Measurements from ENCODE around the gene PLCG2. TPM values are rescaled to one million over a fixed set of nuclear protein-coding genes. Genes with fewer than 3 reads are reported as not detected.
A peak's percentile ranks its signal among the peaks of the same experiment; 100 is the strongest.
"Not testable (repeated sequence)": the region's sequence is repeated elsewhere in the genome, so short reads cannot be mapped to it uniquely, and the experiment has no call there.

The PLCG2 gene
- total RNA-seq, 2 experiments from 2014 or later: 10.1 to 11.1 TPM

DNA sequence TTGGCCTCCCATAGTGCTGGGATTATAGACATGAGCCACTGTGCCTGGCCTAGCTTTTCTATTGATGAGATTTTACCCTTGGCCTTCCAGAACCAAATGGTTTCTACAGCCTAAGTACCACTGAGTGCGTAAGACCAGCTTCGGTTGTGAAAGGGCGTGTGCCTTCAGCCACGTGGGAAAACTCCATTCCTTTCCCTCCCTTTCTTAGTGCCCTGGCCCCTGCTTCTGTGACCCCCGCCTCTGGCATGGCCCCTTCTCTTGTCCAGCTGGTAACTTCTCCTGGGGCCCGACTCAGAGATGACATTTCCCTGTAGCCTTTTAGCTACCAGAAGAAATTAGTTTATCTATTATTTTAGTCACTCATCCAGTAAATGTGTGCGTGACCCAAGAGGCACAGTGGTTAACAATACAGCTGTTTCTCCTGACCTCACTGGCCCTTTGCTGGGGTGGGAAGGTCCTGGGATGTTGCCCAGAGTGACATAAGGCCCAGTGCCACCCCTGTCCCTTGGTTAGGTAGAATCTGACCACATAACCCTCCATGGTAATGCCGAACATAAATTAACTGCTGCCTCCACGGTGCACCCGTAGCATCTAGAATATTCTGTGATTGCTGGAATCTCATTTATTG, 97.3 kb downstream of the PLCG2 start:
- Mint-ChIP-seq H3K27me3 (ENCODE audit: low read depth) (no peaks in the 10 kb centered on the region), H3K4me1 (ENCODE audit: low read depth) (peaks cover 17% of the 10 kb centered on the region), H3K27ac (no peak overlapping the region), H3K4me3 (no peak overlapping the region), H3K9me3 (ENCODE audit: insufficient read depth) (no peaks in the 10 kb centered on the region), H3K36me3 (ENCODE audit: low read depth) (no peaks in the 10 kb centered on the region)
- ChIA-PET CTCF (interaction anchor here (0.7 to 4.6 kb wide), 5 partner anchors 10 to 734 kb away, joined by 3 to 41 read pairs (median 13); no protein-coding TSS in a partner anchor), POLR2A (no interaction called here)
- DNase-seq (no peak), ATAC-seq (no peak)

DNA sequence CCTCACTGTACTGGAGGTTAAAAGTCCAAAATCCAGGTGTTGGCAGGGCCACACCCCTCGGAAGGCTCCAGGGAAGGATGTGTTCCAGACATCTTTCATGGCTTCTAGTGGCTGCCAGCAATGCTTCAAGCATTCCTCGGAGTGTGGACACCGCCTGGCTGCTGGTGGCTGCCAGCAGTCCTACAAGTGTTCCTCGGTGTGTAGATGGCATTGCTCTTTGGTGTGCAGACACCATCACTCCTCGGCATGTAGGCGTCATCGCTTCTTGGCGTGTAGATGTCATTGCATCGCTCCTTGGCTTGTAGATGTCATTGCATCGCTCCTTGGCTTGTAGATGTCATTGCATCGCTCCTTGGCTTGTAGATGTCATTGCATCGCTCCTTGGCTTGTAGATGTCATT, 98.4 kb downstream of the PLCG2 start:
- H3K9me3 Mint-ChIP-seq (ENCODE audit: insufficient read depth); H3K36me3 Mint-ChIP-seq (ENCODE audit: low read depth); POLR2A ChIA-PET; H3K4me3 Mint-ChIP-seq; CTCF ChIA-PET; ATAC-seq; H3K27me3 Mint-ChIP-seq (ENCODE audit: low read depth); DNase-seq; H3K27ac Mint-ChIP-seq: not testable (repeated sequence)
- H3K4me1 Mint-ChIP-seq (ENCODE audit: low read depth): peaks cover 13% of the 10 kb centered on the region

DNA sequence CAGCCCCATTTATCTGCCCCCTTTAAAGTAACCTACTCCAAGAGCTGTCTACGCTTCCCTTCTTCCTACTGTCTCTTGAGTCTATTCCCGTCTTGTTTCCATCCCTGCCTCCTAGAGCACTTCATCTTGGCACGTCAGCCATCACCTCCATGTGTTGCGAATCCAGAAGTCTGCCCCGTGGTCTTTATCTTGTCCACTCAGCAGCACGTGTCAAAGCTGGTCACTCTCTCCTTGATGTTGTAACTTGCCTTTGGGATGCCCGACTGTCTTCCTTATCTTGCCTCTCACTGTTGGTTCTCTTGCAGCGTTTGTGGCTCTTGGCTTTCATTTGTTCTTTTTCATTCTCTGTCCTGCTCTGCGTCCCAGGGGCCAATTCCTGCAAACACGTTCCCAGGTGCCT, 99.4 kb downstream of the PLCG2 start:
- Mint-ChIP-seq H3K36me3 (ENCODE audit: low read depth) (no peaks in the 10 kb centered on the region), H3K4me3 (no peak overlapping the region), H3K9me3 (ENCODE audit: insufficient read depth) (no peaks in the 10 kb centered on the region), H3K4me1 (ENCODE audit: low read depth) (peaks cover 3% of the 10 kb centered on the region), H3K27me3 (ENCODE audit: low read depth) (no peaks in the 10 kb centered on the region), H3K27ac (no peak overlapping the region)
- DNase-seq: no peak
- ChIA-PET CTCF (interaction anchor here (0.9 kb wide), 1 partner anchor 11 kb away, joined by 3 read pairs; no protein-coding TSS in a partner anchor), POLR2A (no interaction called here)
- ATAC-seq: no peak

DNA sequence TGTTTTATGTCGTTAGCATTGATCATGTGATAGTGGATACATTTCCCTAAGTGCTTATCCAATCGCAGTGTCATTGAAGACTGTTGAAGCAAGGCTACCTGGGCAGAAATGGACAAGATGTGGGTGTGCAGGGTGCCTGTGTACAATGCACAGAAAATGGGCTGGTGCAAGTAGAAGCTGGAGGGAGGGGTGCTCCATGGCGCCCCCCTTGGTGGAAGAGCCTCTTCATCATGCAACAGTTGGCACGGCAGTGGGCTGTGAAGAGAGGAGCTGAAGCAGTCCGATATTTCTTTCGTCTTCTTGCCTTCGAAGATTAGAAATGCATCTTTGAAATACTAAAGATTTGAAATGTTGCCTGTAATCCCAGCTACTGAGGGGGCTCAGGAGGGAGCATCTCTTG, 100.5 kb downstream of the PLCG2 start:
- ATAC-seq (no peak), DNase-seq (no peak)
- CTCF ChIA-PET: interaction anchor here (1.0 to 1.2 kb wide), 2 partner anchors 9 to 19 kb away, joined by 3 to 5 read pairs; no protein-coding TSS in a partner anchor

DNA sequence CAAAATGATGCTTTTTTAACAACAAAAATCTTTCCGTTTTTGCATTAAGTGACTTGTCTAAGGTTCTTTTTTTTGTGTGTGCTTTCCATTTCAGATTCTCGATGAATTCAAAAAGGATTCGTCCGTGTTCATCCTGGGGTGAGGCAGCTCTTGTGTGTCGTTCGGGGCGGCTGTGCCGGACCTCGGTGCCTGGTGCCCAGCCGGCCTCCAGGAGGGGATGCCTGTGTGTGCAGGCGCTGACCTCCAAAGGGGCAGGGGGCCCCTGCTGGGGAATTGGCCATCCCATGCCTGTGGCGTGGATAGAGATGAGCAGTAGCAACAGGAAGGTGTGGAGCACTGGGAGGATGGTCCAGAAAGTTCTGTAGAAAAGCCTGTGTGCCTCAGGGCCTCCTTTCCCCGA, 101.7 kb downstream of the PLCG2 start:
- Mint-ChIP-seq H3K4me1 (ENCODE audit: low read depth) (no peaks in the 10 kb centered on the region), H3K27ac (no peak overlapping the region), H3K9me3 (ENCODE audit: insufficient read depth) (no peaks in the 10 kb centered on the region), H3K27me3 (ENCODE audit: low read depth) (no peaks in the 10 kb centered on the region), H3K36me3 (ENCODE audit: low read depth) (no peaks in the 10 kb centered on the region), H3K4me3 (no peak overlapping the region)
- POLR2A ChIA-PET: no interaction called here
- no peak for ATAC-seq
- CTCF ChIA-PET: no interaction called here
- no peak for DNase-seq

More for the DNA sequence above, 100.5 kb downstream of the PLCG2 start:
- no peaks in the 10 kb centered on the region for H3K4me1 Mint-ChIP-seq (ENCODE audit: low read depth)
- no peaks in the 10 kb centered on the region for H3K36me3 Mint-ChIP-seq (ENCODE audit: low read depth)
- POLR2A ChIA-PET: no interaction called here
- H3K4me3 Mint-ChIP-seq: no peak overlapping the region
- no peak overlapping the region for H3K27ac Mint-ChIP-seq
- H3K27me3 Mint-ChIP-seq (ENCODE audit: low read depth): no peaks in the 10 kb centered on the region
- H3K9me3 Mint-ChIP-seq (ENCODE audit: insufficient read depth): no peaks in the 10 kb centered on the region

DNA sequence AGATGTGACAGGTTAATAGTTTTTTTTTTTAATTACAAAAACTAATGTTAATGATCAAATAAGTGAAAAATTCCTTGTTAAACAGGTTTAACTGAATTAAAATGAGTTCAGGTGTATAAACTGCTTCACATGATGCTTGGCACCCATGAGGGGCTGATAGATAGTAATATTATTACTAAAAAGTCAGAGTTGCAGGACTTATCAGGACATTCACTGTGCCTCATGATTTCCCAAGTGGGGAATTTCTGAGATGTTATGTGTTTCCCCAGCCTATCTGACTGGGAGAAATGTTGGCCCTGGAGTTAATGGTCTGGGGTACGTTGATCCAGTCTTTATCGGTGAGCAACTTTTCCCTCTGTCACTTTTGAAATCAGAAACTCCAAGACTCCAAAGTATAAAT, 102.1 kb downstream of the PLCG2 start:
- Mint-ChIP-seq H3K27ac (no peak overlapping the region), H3K9me3 (ENCODE audit: insufficient read depth) (no peaks in the 10 kb centered on the region), H3K27me3 (ENCODE audit: low read depth) (no peaks in the 10 kb centered on the region), H3K4me3 (no peak overlapping the region), H3K36me3 (ENCODE audit: low read depth) (no peaks in the 10 kb centered on the region), H3K4me1 (ENCODE audit: low read depth) (no peaks in the 10 kb centered on the region)
- POLR2A ChIA-PET: no interaction called here
- no peak for ATAC-seq
- CTCF ChIA-PET: no interaction called here
- no peak for DNase-seq

DNA sequence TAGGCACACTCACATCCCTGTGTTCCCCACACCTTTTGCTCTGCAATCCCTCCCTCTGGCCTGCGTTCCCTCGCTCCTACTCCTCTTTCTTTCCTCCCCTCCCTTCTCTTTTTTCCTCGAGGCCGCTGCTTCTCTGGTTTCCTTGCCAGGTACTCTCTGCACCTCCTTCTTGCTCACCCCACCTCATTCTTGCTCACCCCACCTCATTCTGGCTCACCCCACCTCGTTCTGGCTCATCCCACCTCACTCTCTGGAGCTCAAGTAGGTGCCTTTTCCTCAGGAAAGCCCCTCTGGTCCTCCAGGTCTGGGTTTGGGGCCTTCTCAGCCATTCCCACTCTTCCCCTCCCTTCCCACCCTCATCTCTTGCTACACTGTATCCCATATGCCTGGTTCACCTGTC, 103.5 kb downstream of the PLCG2 start:
- Mint-ChIP-seq H3K4me3 (no peak overlapping the region), H3K27me3 (ENCODE audit: low read depth) (no peaks in the 10 kb centered on the region), H3K36me3 (ENCODE audit: low read depth) (no peaks in the 10 kb centered on the region), H3K27ac (no peak overlapping the region), H3K4me1 (ENCODE audit: low read depth) (no peaks in the 10 kb centered on the region), H3K9me3 (ENCODE audit: insufficient read depth) (no peaks in the 10 kb centered on the region)
- ATAC-seq (no peak), DNase-seq (no peak)
- ChIA-PET CTCF (interaction anchor here (0.9 kb wide), 1 partner anchor 9 kb away, joined by 4 read pairs; no protein-coding TSS in a partner anchor), POLR2A (interaction anchor here (1.5 kb wide), 1 partner anchor 9 kb away, joined by 4 read pairs; no protein-coding TSS in a partner anchor)

DNA sequence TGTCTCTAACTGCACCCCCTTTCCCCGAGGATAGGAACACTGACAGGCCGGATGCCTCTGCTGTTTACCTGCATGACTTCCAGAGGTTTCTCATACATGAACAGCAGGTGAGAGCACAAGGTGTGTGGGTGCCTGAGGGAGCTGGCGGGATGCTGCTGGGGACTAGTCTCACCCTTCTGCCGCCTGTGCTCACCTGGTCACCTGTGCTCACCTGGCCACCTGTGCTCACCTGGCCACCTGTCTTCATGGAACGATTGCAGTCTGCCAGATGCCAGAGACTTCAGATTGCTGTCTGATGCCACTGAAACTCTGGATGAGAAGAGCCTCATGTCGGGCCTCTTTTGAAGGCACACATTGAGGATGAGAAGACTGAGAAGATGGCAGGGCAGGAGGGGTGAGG, 104.1 kb downstream of the PLCG2 start:
- POLR2A ChIA-PET: interaction anchor here (1.5 kb wide), 1 partner anchor 10 kb away, joined by 4 read pairs; no protein-coding TSS in a partner anchor
- DNase-seq (no peak), ATAC-seq (no peak)
- no peaks in the 10 kb centered on the region for H3K4me1 Mint-ChIP-seq (ENCODE audit: low read depth)
- no peaks in the 10 kb centered on the region for H3K36me3 Mint-ChIP-seq (ENCODE audit: low read depth)
- no peaks in the 10 kb centered on the region for H3K9me3 Mint-ChIP-seq (ENCODE audit: insufficient read depth)
- no peaks in the 10 kb centered on the region for H3K27me3 Mint-ChIP-seq (ENCODE audit: low read depth)
- CTCF ChIA-PET: no interaction called here
- H3K27ac Mint-ChIP-seq: no peak overlapping the region
- H3K4me3 Mint-ChIP-seq: no peak overlapping the region

DNA sequence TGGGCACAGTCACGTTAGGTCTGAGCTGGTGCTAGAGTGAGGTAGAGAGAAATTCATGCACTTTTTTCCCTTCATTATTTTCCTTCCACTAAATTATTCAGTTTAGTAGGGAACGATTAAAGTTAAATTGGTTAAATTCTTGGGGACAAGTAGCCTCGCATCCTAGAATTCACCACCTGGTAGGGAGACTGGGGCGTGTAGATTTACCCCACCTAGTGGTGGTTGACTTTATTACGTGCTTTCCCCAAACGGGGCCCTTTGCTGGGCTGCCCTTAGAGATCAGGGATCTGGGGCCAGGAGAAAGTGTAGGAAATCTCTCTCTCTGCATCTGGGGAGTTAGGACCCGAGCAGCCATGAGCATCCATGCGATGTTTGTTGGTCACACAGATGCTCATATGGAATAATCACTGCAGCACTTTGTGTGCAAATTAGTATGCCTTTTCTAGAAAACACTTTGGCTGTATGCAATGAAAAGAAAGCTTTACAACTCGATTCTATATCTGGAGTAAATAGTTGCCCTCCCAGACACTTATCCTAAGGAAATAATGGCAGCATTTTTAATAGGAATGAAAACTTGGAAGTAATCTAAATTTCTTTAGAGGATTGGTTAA, 107.0 kb downstream of the PLCG2 start:
- no peaks in the 10 kb centered on the region for H3K27me3 Mint-ChIP-seq (ENCODE audit: low read depth)
- H3K36me3 Mint-ChIP-seq (ENCODE audit: low read depth): no peaks in the 10 kb centered on the region
- CTCF ChIA-PET: interaction anchor here (0.6 to 4.8 kb wide), 17 partner anchors 9 to 527 kb away, joined by 3 to 41 read pairs (median 3); partner anchors contain the start of gene MPHOSPH6

DNA sequence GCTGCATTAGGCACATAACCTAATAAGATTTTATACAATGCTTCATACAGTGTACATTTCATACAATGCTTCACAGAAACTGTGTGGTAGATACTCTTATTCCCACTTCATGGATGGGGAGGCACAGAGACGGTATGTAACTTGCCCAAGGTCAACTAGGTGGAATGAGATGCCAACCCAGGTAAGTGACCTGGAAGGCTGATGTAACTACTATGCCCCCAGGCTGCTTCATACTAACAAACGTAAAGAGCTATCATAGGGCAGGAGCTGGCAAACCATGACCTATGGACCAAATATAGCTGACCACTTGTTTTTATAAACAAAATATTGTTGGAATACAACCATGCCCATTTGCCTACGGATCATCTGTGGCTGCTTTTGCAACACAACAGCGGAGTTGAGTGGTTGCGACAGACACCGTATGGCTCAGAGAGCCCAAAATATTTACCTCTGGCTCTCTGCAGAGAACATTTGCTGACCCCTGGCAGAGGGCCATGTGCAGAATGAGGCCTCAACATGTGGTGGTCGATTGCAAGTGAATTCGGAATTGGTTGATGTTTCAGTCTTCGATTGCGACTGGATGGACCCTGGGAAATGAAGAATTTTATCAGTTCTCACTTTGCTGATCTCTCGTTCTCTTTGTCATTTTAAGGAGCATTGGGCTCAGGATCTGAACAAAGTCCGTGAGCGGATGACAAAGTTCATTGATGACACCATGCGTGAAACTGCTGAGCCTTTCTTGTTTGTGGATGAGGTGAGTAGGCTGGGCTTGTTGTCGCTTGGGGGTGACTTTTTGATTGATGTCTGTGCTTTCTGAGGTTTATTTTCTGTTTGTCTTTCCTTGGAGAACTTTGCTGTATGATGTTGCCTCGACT, 109.7 kb downstream of the PLCG2 start:
- no peak overlapping the region for H3K4me3 Mint-ChIP-seq
- no peaks in the 10 kb centered on the region for H3K27me3 Mint-ChIP-seq (ENCODE audit: low read depth)
- ChIA-PET CTCF (interaction anchor here (0.8 to 4.8 kb wide), 11 partner anchors 9 to 341 kb away, joined by 3 to 41 read pairs (median 4); no protein-coding TSS in a partner anchor), POLR2A (interaction anchor here (0.6 kb wide), 1 partner anchor 411 kb away, joined by 3 read pairs; no protein-coding TSS in a partner anchor)
- ATAC-seq: no peak
- H3K4me1 Mint-ChIP-seq (ENCODE audit: low read depth): no peaks in the 10 kb centered on the region
- H3K9me3 Mint-ChIP-seq (ENCODE audit: insufficient read depth): no peaks in the 10 kb centered on the region
- DNase-seq: no peak
- no peaks in the 10 kb centered on the region for H3K36me3 Mint-ChIP-seq (ENCODE audit: low read depth)
- no peak overlapping the region for H3K27ac Mint-ChIP-seq

More for the DNA sequence above, 107.0 kb downstream of the PLCG2 start:
- H3K4me1 Mint-ChIP-seq (ENCODE audit: low read depth): no peaks in the 10 kb centered on the region
- POLR2A ChIA-PET: no interaction called here
- DNase-seq: peak; percentile 49
- peak; percentile 71 for ATAC-seq
- no peak overlapping the region for H3K27ac Mint-ChIP-seq
- no peaks in the 10 kb centered on the region for H3K9me3 Mint-ChIP-seq (ENCODE audit: insufficient read depth)
- H3K4me3 Mint-ChIP-seq: no peak overlapping the region

DNA sequence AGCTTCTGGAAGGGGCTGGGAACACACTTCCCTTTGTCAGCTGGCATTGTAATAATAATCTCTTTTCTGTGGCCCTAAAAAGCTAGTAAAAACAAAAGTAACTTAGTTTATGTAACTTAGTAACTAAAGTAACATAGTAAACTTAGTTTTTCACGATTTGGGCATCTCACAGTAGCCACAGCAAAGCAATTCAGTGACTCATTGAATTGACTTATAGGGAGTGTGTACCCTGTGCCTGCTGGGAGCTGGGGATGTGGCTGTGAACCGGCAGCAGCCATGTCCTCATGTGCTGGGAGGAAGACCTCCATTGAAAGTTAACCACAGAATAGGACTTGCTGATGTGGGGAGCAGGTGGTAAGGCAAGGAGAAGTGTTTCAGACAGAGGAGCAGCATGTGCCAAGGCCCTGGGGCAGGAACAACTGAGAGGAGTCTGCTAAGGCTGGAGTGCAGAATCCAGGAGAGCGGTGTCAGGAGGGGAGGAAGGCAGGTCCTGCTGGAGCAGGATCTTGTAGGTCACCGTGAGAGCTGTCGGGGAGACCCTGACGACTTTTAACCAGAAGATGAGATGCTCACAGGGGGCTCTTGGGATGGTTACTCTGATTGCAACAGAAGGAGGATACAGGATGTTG, 112.8 kb downstream of the PLCG2 start:
- POLR2A ChIA-PET: no interaction called here

More for the DNA sequence above, 112.8 kb downstream of the PLCG2 start:
- Mint-ChIP-seq H3K36me3 (ENCODE audit: low read depth) (no peaks in the 10 kb centered on the region), H3K9me3 (ENCODE audit: insufficient read depth) (no peaks in the 10 kb centered on the region), H3K27me3 (ENCODE audit: low read depth) (no peaks in the 10 kb centered on the region), H3K4me1 (ENCODE audit: low read depth) (no peaks in the 10 kb centered on the region), H3K4me3 (no peak overlapping the region), H3K27ac (no peak overlapping the region)
- DNase-seq: no peak
- ATAC-seq: no peak
- CTCF ChIA-PET: interaction anchor here (0.9 to 3.7 kb wide), 2 partner anchors 338 to 345 kb away, joined by 3 to 28 read pairs; no protein-coding TSS in a partner anchor

All from activated CD8-positive, alpha-beta T cell treated with anti-CD3 and anti-CD28 coated beads, Interleukin-2, amount 10 ng/mL, durations not matched to agents 7 days and 5 days (primary cell).